IMR-90 (cell line): ENCODE measurements around the gene HDDC3. TPM values are rescaled to one million over a fixed set of nuclear protein-coding genes. Genes with fewer than 3 reads are reported as not detected.

Source experiments
- ATAC-seq: fragments of 200-7000 bp; cut with Tn5 transposase; 2 replicates; pipeline ENCODE4 v1.9.1; 2020; ENCODE audit warnings: low read depth, mild to moderate bottlenecking, moderate library complexity
- BruUV-seq: library from RNA; stranded (reverse); fragments of 400-500 nt; replicated peaks from 2 replicates; lab custom pipeline; 2021; lab: Mats Ljungman, UMichigan
- CTCF ChIA-PET: fragments of 300-600 bp; formaldehyde crosslinking; extraction: SDS; loops from one replicate; lab custom pipeline; 2021; ENCODE audit warnings: antibody characterized with exemption; lab: Yijun Ruan, JAX
- POLR2A ChIA-PET: fragments of 300-600 bp; sonication (Branson Sonifier 250); formaldehyde crosslinking; loops from one replicate; lab custom pipeline; 2022; ENCODE audit warnings: antibody characterized with exemption; ENCODE audit not compliant: unreplicated experiment; lab: Charles Lee
- DNase-seq: peaks from one replicate; pipeline ENCODE4 v3.0.0; 2013
- H2AFZ ChIP-seq: replicated peaks from 2 replicates; pipeline ENCODE3; 2013; ENCODE audit warnings: low read length, mild to moderate bottlenecking; ENCODE audit not compliant: poor library complexity
- H2AK5ac ChIP-seq: 2 replicates; pipeline ENCODE4 v1.6.1; 2013; ENCODE audit warnings: low read depth, low read length, inconsistent platforms
- H2AK9ac ChIP-seq: replicated peaks from 2 replicates; pipeline ENCODE3; 2013; ENCODE audit warnings: mild to moderate bottlenecking, low read depth, low read length, moderate library complexity; ENCODE audit not compliant: poor library complexity
- H2BK120ac ChIP-seq: 2 replicates; pipeline ENCODE4 v1.6.1; 2013; ENCODE audit warnings: low read depth, low read length, inconsistent platforms
- H2BK15ac ChIP-seq: 3 replicates; pipeline ENCODE4 v1.6.1; 2013; ENCODE audit warnings: low read depth, low read length, inconsistent platforms
- H2BK20ac ChIP-seq: 2 replicates; pipeline ENCODE4 v1.6.1; 2013; ENCODE audit warnings: low read depth, mild to moderate bottlenecking, inconsistent platforms, low read length, moderate library complexity
- H2BK5ac ChIP-seq: 2 replicates; pipeline ENCODE4 v1.6.1; 2013; ENCODE audit warnings: mild to moderate bottlenecking, low read depth, low read length, inconsistent platforms; ENCODE audit not compliant: poor library complexity, severe bottlenecking
- H3K14ac ChIP-seq: replicated peaks from 2 replicates; pipeline ENCODE4 v1.6.1; 2013; ENCODE audit warnings: low read depth, low read length, inconsistent platforms
- H3K18ac ChIP-seq: 2 replicates; pipeline ENCODE4 v1.6.1; 2013; ENCODE audit warnings: low read depth, low read length, control low read depth
- H3K23ac ChIP-seq: 2 replicates; pipeline ENCODE4 v1.6.1; 2013; ENCODE audit warnings: low read depth, low read length, inconsistent platforms
- H3K27ac ChIP-seq: 2 replicates; pipeline ENCODE4 v1.5.1; 2013; ENCODE audit warnings: mild to moderate bottlenecking, control low read depth, low read length; ENCODE audit not compliant: insufficient read depth
- H3K27me3 ChIP-seq: 2 replicates; pipeline ENCODE4 v1.6.1; 2013; ENCODE audit warnings: low read length; ENCODE audit not compliant: control insufficient read depth, insufficient read depth
- H3K36me3 ChIP-seq: 2 replicates; pipeline ENCODE4 v1.6.1; 2013; ENCODE audit warnings: low read length, mixed read lengths; ENCODE audit not compliant: control insufficient read depth, insufficient read depth
- H3K4ac ChIP-seq: 2 replicates; pipeline ENCODE4 v1.6.1; 2013; ENCODE audit warnings: low read depth, low read length, inconsistent platforms
- H3K4me1 ChIP-seq: 2 replicates; pipeline ENCODE4 v1.6.1; 2013; ENCODE audit warnings: low read length, mixed read lengths; ENCODE audit not compliant: control insufficient read depth, insufficient read depth
- H3K4me2 ChIP-seq: 2 replicates; pipeline ENCODE4 v1.6.1; 2013; ENCODE audit warnings: low read depth, mild to moderate bottlenecking, control low read depth, low read length, moderate library complexity
- H3K4me3 ChIP-seq: 2 replicates; pipeline ENCODE4 v1.5.1; 2013; ENCODE audit warnings: low read depth, mild to moderate bottlenecking, control low read depth, low read length, moderate library complexity; ENCODE audit not compliant: insufficient read depth
- H3K56ac ChIP-seq: 2 replicates; pipeline ENCODE4 v1.6.1; 2013; ENCODE audit warnings: low read length, inconsistent platforms; ENCODE audit not compliant: insufficient read depth; ENCODE audit errors: extremely low read depth
- H3K79me1 ChIP-seq, 2 experiments: 2 replicates each; pipeline ENCODE4 v1.6.1; 2013; ENCODE audit warnings: low read length in 2 of 2, inconsistent platforms in 1 of 2, low read depth in 1 of 2
- H3K9ac ChIP-seq: 2 replicates; pipeline ENCODE4 v1.6.1; 2013; ENCODE audit warnings: low read depth, low read length, control low read depth
- H3K9me1 ChIP-seq: 2 replicates; pipeline ENCODE4 v1.6.1; 2013; ENCODE audit warnings: low read length, inconsistent platforms; ENCODE audit not compliant: insufficient read depth
- H3K9me3 ChIP-seq: 2 replicates; pipeline ENCODE4 v1.6.1; 2013; ENCODE audit warnings: low read length; ENCODE audit not compliant: control insufficient read depth, insufficient read depth
- H4K20me1 ChIP-seq: 2 replicates; pipeline ENCODE4 v1.6.1; 2013; ENCODE audit warnings: low read length, inconsistent platforms; ENCODE audit not compliant: insufficient read depth
- H4K5ac ChIP-seq: 2 replicates; pipeline ENCODE4 v1.6.1; 2013; ENCODE audit warnings: mild to moderate bottlenecking, low read depth, low read length, control low read depth
- H4K8ac ChIP-seq, 2 experiments: 2 replicates each; pipeline ENCODE4 v1.6.1; 2013; ENCODE audit warnings: low read depth in 2 of 2, low read length in 2 of 2, control low read depth in 1 of 2, inconsistent platforms in 1 of 2
- H4K91ac ChIP-seq: 2 replicates; pipeline ENCODE4 v1.6.1; 2013; ENCODE audit warnings: low read depth, low read length, inconsistent platforms; ENCODE audit not compliant: insufficient read depth
- BHLHE40 ChIP-seq: fragments of 150-350 bp; IDR thresholded peaks from 2 replicates; pipeline ENCODE4 v1.6.1; 2016; ENCODE audit warnings: mild to moderate bottlenecking, low read depth, low read length
- CEBPB ChIP-seq: IDR thresholded peaks from 2 replicates; pipeline ENCODE4 v1.6.1; 2012; ENCODE audit warnings: low read depth, low read length, improper control_type of control experiment
- CHD1 ChIP-seq: IDR thresholded peaks from 2 replicates; pipeline ENCODE4 v1.6.1; 2012; ENCODE audit warnings: low read depth, low read length, improper control_type of control experiment
- MAFK ChIP-seq: IDR thresholded peaks from 2 replicates; pipeline ENCODE4 v1.6.1; 2012; ENCODE audit warnings: low read depth, low read length, improper control_type of control experiment
- MAZ ChIP-seq: IDR thresholded peaks from 2 replicates; pipeline ENCODE4 v1.6.1; 2012; ENCODE audit warnings: low read depth, mild to moderate bottlenecking, low read length, improper control_type of control experiment, moderate library complexity, borderline replicate concordance
- MXI1 ChIP-seq: IDR thresholded peaks from 2 replicates; pipeline ENCODE4 v1.6.1; 2012; ENCODE audit warnings: low read depth, mild to moderate bottlenecking, low read length, moderate library complexity, borderline replicate concordance
- POLR2A ChIP-seq: IDR thresholded peaks from 2 replicates; pipeline ENCODE4 v1.6.1; 2012; ENCODE audit warnings: mild to moderate bottlenecking, low read depth, low read length
- RAD21 ChIP-seq: IDR thresholded peaks from 2 replicates; pipeline ENCODE4 v1.6.1; 2012; ENCODE audit warnings: low read length, improper control_type of control experiment
- RCOR1 ChIP-seq: IDR thresholded peaks from 2 replicates; pipeline ENCODE4 v1.6.1; 2012; ENCODE audit warnings: mild to moderate bottlenecking, low read length, improper control_type of control experiment; ENCODE audit not compliant: insufficient replicate concordance
- SMC3 ChIP-seq: fragments of 150-350 bp; IDR thresholded peaks from 2 replicates; pipeline ENCODE4 v1.6.1; 2016; ENCODE audit warnings: low read depth, mild to moderate bottlenecking, antibody characterized with exemption, low read length, moderate library complexity
- WGBS, 2 experiments: methylation state at CpG; one replicate each; pipeline versions ENCODE4 v1.1.5 to v1.1.7; 2013; ENCODE audit warnings: missing lambda C conversion rate in 2 of 2; ENCODE audit not compliant: insufficient read length in 1 of 2; ENCODE audit errors: extremely low coverage in 2 of 2; 5-methylcytosine and 5-hydroxymethylcytosine counted together
- dilution Hi-C: fragments of 300-500 bp; cut with HindIII; formaldehyde crosslinking; loops from one replicate; pipeline ENCODE4 v1.14.3; 2018; ENCODE audit warnings: low sequenced_read_pairs; ENCODE audit not compliant: unreplicated experiment
- in situ Hi-C: fragments of 300-500 bp; cut with MboI; formaldehyde crosslinking; loops from 3 replicates; pipeline ENCODE4 v1.14.3; 2019; ENCODE audit warnings: low sequenced_read_pairs, inconsistent platforms, mixed read lengths
- intact Hi-C: fragments of 100-400 bp; cut with micrococcal nuclease; formaldehyde crosslinking; loops from 2 replicates; pipeline ENCODE4 v1.10.0; 2022
- polyA plus RNA-seq, 3 experiments: library from polyadenylated mRNA; depleted of rRNA; stranded (reverse); fragments of >200 nt; gene quantifications; 2 replicates each; pipeline ENCODE4 v1.2.3, GENCODE V29; 2012; ENCODE audit warnings: low replicate concordance in 1 of 3
- total RNA-seq: library from RNA; depleted of rRNA; stranded (reverse); fragments of >200 nt; gene quantifications from 2 replicates; pipeline ENCODE4 v1.2.3, GENCODE V29; 2012
- TF ChIP-seq, protein P1 (sequence below): fragments of 150-350 bp; IDR thresholded peaks from 2 replicates; pipeline ENCODE4 v1.6.1; 2016; ENCODE audit warnings: low read depth, mild to moderate bottlenecking, low read length, moderate library complexity, borderline replicate concordance
- TF ChIP-seq, protein P2 (sequence below): conservative IDR thresholded peaks from 2 replicates; pipeline ENCODE4 v1.5.1; 2012; ENCODE audit warnings: mild to moderate bottlenecking, low read depth, low read length, improper control_type of control experiment
- TF ChIP-seq, protein P3 (sequence below): fragments of 150-350 bp; IDR thresholded peaks from 2 replicates; pipeline ENCODE4 v1.6.1; 2017; ENCODE audit warnings: mild to moderate bottlenecking, antibody characterized with exemption, low read length, low read depth

Gene HDDC3
- total and polyA plus RNA-seq, 2 of the 4 experiments (the other 2 are of a cell fraction) = 7.9 to 10.7 TPM

DNA sequence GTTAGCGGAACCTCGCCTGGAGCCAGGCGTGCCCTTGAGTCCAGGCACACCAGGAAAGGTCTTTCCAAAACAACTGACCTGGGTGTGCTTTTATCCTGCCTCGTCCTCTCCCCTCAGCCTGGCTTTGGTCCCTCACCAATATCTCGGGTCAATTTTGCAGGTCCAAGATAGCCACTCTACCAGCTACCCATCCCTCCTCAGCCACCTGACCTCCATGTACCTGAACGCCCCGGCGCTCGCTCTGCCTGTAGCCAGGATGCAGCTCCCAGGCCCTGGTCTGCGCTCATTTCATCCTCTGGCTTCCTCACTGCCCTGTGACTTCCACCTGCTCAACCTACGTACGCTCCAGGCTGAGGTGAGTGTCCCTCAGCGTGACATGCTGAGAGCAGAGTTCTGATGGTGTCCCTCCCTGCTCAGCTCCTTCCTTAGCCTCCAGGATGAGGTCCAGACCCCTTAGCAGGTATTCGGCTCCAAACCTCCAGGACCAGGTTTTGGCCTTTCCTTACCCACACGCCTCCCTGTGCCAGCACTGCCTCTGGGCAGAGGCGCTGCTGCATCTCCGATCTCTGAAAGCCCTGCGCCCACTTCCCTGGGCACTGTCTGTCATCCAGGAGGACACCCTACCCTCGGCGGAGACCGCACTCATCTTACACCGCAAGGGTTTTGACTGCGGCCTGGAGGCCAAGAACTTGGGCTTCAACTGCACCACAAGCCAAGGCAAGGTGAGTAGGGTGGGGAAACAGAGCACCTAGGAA lies 14.1 kb downstream of the HDDC3 start (continued):
- no peak for TF ChIP-seq CHD1

DNA sequence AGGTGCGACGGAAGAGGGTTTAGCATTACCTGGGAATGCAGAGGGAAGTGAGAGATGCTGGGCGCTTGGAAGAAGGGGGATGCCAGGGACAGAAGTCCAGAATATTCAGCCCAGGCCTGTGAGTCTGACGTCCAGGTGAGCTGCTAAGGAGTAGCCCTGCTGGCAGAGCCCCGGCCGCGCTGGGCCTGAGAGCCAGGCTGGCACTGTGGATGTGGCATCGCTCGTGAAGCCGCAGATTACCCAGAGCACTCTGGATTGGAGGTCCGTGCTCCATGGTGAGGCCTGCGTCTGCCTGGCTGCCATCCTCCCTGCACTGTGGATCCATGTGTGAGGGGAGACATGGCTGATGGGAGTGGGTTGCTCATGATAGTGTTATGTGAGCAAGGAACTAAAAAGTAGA lies 14.8 kb downstream of the HDDC3 start:
- dilution Hi-C loops (no loop called here), intact Hi-C loops (no loop called here), in situ Hi-C loops (no loop called here)
- H3K14ac ChIP-seq = no peak overlapping the region
- no peak overlapping the region for H4K5ac ChIP-seq
- no peak overlapping the region for H3K4ac ChIP-seq
- no peaks in the 10 kb centered on the region for H3K9me3 ChIP-seq
- no peak overlapping the region for H4K8ac ChIP-seq
- H2BK15ac ChIP-seq = no peak overlapping the region
- no peak overlapping the region for H3K23ac ChIP-seq
- H3K36me3 ChIP-seq = peaks cover 35% of the 10 kb centered on the region
- H3K27me3 ChIP-seq = no peaks in the 10 kb centered on the region
- 97% methylated on average over 10 of the region's 12 CpGs; no CpG with 5 or more reads in 1 of the 2 experiments for WGBS, 2 experiments
- no peaks in the 10 kb centered on the region for H3K79me1 ChIP-seq
- H2AK9ac ChIP-seq = no peak overlapping the region
- CTCF ChIA-PET = no interaction called here
- peaks cover 3% of the 10 kb centered on the region; the same call in 1 of the 2 replicates for H3K9me1 ChIP-seq
- no TSS peak for BruUV-seq
- H3K56ac ChIP-seq = no peak overlapping the region
- H3K4me1 ChIP-seq = peaks cover 10% of the 10 kb centered on the region; the same call in 1 of the 2 replicates
- no peak overlapping the region for H2BK120ac ChIP-seq
- no peak overlapping the region for H2AFZ ChIP-seq
- no peak for ATAC-seq
- no peak overlapping the region for H2BK5ac ChIP-seq
- no peak overlapping the region for H3K4me2 ChIP-seq
- H3K4me3 ChIP-seq = no peak overlapping the region
- no peaks in the 10 kb centered on the region for H4K20me1 ChIP-seq
- no peak for DNase-seq
- no peak overlapping the region for H3K9ac ChIP-seq
- no peak overlapping the region for H4K91ac ChIP-seq
- no peak overlapping the region for H2BK20ac ChIP-seq
- POLR2A ChIA-PET = no interaction called here
- no peak overlapping the region for H2AK5ac ChIP-seq
- H3K27ac ChIP-seq = no peak overlapping the region
- no peak overlapping the region for H3K18ac ChIP-seq
- TF ChIP-seq MAZ = no peak
- no peak for TF ChIP-seq BHLHE40
- no peak for TF ChIP-seq RCOR1
- TF ChIP-seq MXI1 = no peak
- TF ChIP-seq, protein P1, sequence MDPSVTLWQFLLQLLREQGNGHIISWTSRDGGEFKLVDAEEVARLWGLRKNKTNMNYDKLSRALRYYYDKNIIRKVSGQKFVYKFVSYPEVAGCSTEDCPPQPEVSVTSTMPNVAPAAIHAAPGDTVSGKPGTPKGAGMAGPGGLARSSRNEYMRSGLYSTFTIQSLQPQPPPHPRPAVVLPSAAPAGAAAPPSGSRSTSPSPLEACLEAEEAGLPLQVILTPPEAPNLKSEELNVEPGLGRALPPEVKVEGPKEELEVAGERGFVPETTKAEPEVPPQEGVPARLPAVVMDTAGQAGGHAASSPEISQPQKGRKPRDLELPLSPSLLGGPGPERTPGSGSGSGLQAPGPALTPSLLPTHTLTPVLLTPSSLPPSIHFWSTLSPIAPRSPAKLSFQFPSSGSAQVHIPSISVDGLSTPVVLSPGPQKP = no peak
- no peak for TF ChIP-seq SMC3
- TF ChIP-seq MAFK = no peak
- TF ChIP-seq RAD21 = no peak
- TF ChIP-seq, protein P2, sequence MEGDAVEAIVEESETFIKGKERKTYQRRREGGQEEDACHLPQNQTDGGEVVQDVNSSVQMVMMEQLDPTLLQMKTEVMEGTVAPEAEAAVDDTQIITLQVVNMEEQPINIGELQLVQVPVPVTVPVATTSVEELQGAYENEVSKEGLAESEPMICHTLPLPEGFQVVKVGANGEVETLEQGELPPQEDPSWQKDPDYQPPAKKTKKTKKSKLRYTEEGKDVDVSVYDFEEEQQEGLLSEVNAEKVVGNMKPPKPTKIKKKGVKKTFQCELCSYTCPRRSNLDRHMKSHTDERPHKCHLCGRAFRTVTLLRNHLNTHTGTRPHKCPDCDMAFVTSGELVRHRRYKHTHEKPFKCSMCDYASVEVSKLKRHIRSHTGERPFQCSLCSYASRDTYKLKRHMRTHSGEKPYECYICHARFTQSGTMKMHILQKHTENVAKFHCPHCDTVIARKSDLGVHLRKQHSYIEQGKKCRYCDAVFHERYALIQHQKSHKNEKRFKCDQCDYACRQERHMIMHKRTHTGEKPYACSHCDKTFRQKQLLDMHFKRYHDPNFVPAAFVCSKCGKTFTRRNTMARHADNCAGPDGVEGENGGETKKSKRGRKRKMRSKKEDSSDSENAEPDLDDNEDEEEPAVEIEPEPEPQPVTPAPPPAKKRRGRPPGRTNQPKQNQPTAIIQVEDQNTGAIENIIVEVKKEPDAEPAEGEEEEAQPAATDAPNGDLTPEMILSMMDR = no peak
- TF ChIP-seq, protein P3, sequence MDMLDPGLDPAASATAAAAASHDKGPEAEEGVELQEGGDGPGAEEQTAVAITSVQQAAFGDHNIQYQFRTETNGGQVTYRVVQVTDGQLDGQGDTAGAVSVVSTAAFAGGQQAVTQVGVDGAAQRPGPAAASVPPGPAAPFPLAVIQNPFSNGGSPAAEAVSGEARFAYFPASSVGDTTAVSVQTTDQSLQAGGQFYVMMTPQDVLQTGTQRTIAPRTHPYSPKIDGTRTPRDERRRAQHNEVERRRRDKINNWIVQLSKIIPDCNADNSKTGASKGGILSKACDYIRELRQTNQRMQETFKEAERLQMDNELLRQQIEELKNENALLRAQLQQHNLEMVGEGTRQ = no peak
- no peak for TF ChIP-seq POLR2A
- TF ChIP-seq CEBPB = no peak
